Measurements from ENCODE around the gene CTPS1. TPM values are rescaled to one million over a fixed set of nuclear protein-coding genes. Genes with fewer than 3 reads are reported as not detected.

Gene CTPS1
- total RNA-seq, 1 donor from 2014 or later: 73.8 TPM

DNA sequence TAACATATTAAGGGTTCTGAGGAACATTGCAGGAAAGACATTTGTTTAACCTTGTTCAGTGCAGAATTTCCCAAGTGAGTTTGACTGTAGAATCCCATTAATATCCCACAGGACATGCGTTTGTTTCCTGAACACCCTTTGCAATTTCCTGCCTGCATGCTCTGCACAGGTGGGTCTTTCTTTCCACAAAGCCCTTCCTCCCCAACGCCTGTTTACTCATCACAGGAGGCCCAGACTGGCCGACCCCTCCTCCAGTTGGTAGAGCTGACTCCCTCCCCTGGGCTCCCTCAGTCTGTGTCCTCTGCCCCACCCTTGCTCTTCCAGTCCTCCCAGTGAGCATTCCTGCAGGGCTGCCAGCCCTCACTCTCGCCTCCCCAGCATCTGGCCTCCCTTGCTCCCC is 47.5 kb upstream of the CTPS1 start:
- Mint-ChIP-seq H3K4me3 (no peak overlapping the region), H3K27ac (no peak overlapping the region), H3K9me3 (no peaks in the 10 kb centered on the region), H3K27me3 (ENCODE audit: insufficient read depth, low read depth) (peaks cover 5% of the 10 kb centered on the region), H3K4me1 (peaks cover 10% of the 10 kb centered on the region), H3K36me3 (no peaks in the 10 kb centered on the region)
- Histone ChIP-seq H3K27me3 (no peaks in the 10 kb centered on the region), H3K36me3 (no peaks in the 10 kb centered on the region), H3K27ac (no peak overlapping the region), H2AFZ (replicated peaks) (peak overlapping the region; percentile 63), H3K9me3 (ENCODE audit: low read depth) (no peaks in the 10 kb centered on the region), H3K79me2 (ENCODE audit: low read depth) (no peaks in the 10 kb centered on the region), H3K4me2 (no peak overlapping the region), H3F3A (ENCODE audit: low read depth) (no peaks in the 10 kb centered on the region), H3K9ac (no peak overlapping the region), H4K20me1 (ENCODE audit: low read depth) (no peaks in the 10 kb centered on the region), H3K4me3 (no peak overlapping the region), H3K4me1 (no peaks in the 10 kb centered on the region)
- DNase-seq (ENCODE audit: low spot score): no peak
- TF ChIP-seq EZH2phosphoT487 (IDR thresholded peaks at IDR 0.05) (no peak), EZH2 (IDR thresholded peaks at IDR 0.05) (no peak), CTCF (IDR thresholded peaks at IDR 0.05) (no peak)

DNA sequence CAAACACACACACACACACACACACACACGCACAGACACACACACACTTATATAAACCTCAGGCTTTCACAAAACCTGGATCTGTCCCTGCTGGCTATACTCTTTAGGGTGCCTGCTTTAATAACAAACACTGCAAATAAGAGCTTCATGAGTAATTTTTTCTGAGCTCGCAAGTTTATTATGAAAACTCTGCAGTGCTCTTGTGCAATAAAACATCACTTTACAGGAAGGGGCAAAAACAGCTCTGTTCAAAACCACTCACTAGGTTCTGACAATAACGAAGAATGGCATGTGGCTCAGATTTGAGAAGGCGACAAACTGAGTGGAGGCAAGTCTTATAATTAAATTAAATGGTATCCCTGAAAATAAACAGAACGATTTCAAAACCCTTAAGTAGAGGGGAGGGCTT is 42.6 kb upstream of the CTPS1 start:
- H3K27ac ChIP-seq: no peak overlapping the region
- DNase-seq (ENCODE audit: low spot score): no peak
- H3K9ac ChIP-seq: no peak overlapping the region
- TF ChIP-seq EZH2phosphoT487 (IDR thresholded peaks at IDR 0.05): no peak
- no peak for TF ChIP-seq CTCF (IDR thresholded peaks at IDR 0.05)
- TF ChIP-seq EZH2 (IDR thresholded peaks at IDR 0.05): no peak
- no peaks in the 10 kb centered on the region for H3K9me3 ChIP-seq (ENCODE audit: low read depth)
- no peaks in the 10 kb centered on the region for H4K20me1 ChIP-seq (ENCODE audit: low read depth)
- no peaks in the 10 kb centered on the region for H3K79me2 ChIP-seq (ENCODE audit: low read depth)
- no peak overlapping the region for H3K27ac Mint-ChIP-seq
- no peak overlapping the region for H3K4me3 Mint-ChIP-seq
- no peaks in the 10 kb centered on the region for H3K4me1 ChIP-seq
- peaks cover 2% of the 10 kb centered on the region for H3K4me1 Mint-ChIP-seq
- H3K4me3 ChIP-seq: no peak overlapping the region
- no peaks in the 10 kb centered on the region for H3K36me3 Mint-ChIP-seq
- no peaks in the 10 kb centered on the region for H3K36me3 ChIP-seq
- H3K9me3 Mint-ChIP-seq: no peaks in the 10 kb centered on the region
- H3K27me3 ChIP-seq: no peaks in the 10 kb centered on the region
- no peak overlapping the region for H2AFZ ChIP-seq (replicated peaks)
- no peak overlapping the region for H3K4me2 ChIP-seq
- H3K27me3 Mint-ChIP-seq (ENCODE audit: insufficient read depth, low read depth): peaks cover 3% of the 10 kb centered on the region
- H3F3A ChIP-seq (ENCODE audit: low read depth): no peaks in the 10 kb centered on the region

- H3K27ac Mint-ChIP-seq: no peak overlapping the region
Measured at GRCh38 chr1:40938393-40938792, 41.1 kb upstream of the CTPS1 start.

More at GRCh38 chr1:40938393-40938792, 41.1 kb upstream of the CTPS1 start:
- Mint-ChIP-seq H3K4me3 (no peak overlapping the region), H3K27me3 (ENCODE audit: insufficient read depth, low read depth) (peaks cover 3% of the 10 kb centered on the region), H3K4me1 (no peaks in the 10 kb centered on the region), H3K9me3 (no peaks in the 10 kb centered on the region), H3K36me3 (no peaks in the 10 kb centered on the region)
- H3K4me1 ChIP-seq: no peaks in the 10 kb centered on the region
- H2AFZ ChIP-seq (replicated peaks): no peak overlapping the region
- H3K4me2 ChIP-seq: no peak overlapping the region
- H3K27ac ChIP-seq: no peak overlapping the region
- no peaks in the 10 kb centered on the region for H3K27me3 ChIP-seq
- H3K79me2 ChIP-seq (ENCODE audit: low read depth): no peaks in the 10 kb centered on the region
- no peak overlapping the region for H3K4me3 ChIP-seq
- H3K9me3 ChIP-seq (ENCODE audit: low read depth): no peaks in the 10 kb centered on the region
- H4K20me1 ChIP-seq (ENCODE audit: low read depth): no peaks in the 10 kb centered on the region
- DNase-seq (ENCODE audit: low spot score): no peak
- no peaks in the 10 kb centered on the region for H3K36me3 ChIP-seq
- no peak overlapping the region for H3K9ac ChIP-seq
- TF ChIP-seq EZH2 (IDR thresholded peaks at IDR 0.05) (no peak), CTCF (IDR thresholded peaks at IDR 0.05) (no peak), EZH2phosphoT487 (IDR thresholded peaks at IDR 0.05) (no peak)
- H3F3A ChIP-seq (ENCODE audit: low read depth): no peaks in the 10 kb centered on the region

All from neural progenitor cell (in vitro differentiated cells).